GM20000 (cell line): ENCODE measurements around the gene PLXNA1.

Experiments
- DNase-seq: peaks from one replicate; pipeline ENCODE4 v3.0.0; 2012; ENCODE audit warnings: low spot score
- TF ChIP-seq, protein P1 (sequence below): IDR thresholded peaks from 2 replicates; pipeline ENCODE4 v1.5.1; 2012; ENCODE audit warnings: mild to moderate bottlenecking, control low read depth; ENCODE audit errors: extremely low read depth, missing control alignments

PLXNA1 gene

GRCh38 chr3:126969586-126969985, 13.3 kb upstream of the PLXNA1 start:
- TF ChIP-seq, protein P1, sequence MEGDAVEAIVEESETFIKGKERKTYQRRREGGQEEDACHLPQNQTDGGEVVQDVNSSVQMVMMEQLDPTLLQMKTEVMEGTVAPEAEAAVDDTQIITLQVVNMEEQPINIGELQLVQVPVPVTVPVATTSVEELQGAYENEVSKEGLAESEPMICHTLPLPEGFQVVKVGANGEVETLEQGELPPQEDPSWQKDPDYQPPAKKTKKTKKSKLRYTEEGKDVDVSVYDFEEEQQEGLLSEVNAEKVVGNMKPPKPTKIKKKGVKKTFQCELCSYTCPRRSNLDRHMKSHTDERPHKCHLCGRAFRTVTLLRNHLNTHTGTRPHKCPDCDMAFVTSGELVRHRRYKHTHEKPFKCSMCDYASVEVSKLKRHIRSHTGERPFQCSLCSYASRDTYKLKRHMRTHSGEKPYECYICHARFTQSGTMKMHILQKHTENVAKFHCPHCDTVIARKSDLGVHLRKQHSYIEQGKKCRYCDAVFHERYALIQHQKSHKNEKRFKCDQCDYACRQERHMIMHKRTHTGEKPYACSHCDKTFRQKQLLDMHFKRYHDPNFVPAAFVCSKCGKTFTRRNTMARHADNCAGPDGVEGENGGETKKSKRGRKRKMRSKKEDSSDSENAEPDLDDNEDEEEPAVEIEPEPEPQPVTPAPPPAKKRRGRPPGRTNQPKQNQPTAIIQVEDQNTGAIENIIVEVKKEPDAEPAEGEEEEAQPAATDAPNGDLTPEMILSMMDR = no peak
- DNase-seq = no peak

- TF ChIP-seq, protein P1 = no peak
- no peak for DNase-seq
These were observed 12.8 kb upstream of the PLXNA1 start for GRCh38 chr3:126970101-126970500.

DNA sequence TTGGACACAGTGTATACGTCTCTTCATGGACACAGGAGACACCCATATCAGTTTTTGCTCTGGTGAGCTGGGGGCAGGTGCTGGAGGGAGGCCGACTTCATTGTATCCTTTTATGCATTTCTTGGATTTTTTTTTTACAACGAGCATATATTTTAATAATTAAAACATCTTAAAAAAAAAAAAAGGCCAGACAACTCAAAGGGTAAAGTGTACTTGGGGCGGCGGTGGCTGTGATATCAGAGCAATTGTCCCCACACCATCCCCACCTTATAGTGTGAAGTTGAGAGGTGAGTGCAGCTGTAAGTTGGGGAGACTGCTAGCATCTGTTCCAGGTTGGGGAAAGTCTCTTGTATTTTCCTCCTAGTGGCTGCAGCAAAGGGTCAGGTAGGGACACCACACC, 12.0 kb upstream of the PLXNA1 start:
- TF ChIP-seq, protein P1 = no peak
- DNase-seq = no peak

DNA sequence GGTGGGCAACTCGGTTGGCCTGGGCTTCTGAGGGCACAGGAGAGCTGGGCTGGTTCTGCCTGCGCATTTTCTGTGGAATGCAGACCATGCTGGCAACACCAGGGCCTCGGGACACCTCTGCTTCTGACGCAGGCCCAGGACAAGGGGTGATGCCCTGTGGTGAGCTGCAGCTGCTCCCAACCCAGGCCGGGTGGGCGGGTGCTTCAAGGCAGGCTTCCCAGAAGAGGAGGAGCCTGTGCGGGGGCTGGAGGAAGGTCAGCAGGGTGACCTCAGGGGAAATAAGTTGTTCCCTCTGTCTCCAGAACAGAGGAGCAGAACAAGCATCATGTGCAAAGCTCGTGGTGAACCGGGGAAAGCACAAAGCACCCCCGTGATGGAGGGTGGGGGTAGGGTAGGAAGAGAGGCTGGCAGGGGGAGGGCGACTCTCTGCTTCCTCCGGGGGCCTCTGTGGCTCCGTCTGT, 11.0 kb upstream of the PLXNA1 start:
- DNase-seq = no peak
- TF ChIP-seq, protein P1 = no peak

DNA sequence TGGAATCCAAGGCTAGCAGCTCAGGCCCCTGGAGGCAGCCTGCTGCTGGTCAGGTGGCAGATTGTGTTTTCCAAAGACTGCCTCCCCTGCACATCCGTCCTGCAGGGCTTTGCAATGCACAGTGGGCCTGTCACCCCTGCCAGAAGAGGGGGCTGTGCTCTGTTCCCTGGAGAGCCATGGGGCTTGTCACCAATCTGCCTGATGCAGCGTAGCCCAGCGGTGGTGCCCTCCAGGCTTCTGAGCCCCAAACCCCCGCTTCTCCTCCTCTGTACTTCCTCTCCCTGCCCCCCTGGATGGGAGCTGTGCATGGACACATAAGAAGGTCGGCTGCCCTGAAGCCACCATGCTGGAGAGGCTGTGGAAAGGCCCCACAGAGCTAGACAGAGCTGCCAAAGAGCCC, 10.0 kb upstream of the PLXNA1 start:
- TF ChIP-seq, protein P1 = no peak
- DNase-seq = no peak

DNA sequence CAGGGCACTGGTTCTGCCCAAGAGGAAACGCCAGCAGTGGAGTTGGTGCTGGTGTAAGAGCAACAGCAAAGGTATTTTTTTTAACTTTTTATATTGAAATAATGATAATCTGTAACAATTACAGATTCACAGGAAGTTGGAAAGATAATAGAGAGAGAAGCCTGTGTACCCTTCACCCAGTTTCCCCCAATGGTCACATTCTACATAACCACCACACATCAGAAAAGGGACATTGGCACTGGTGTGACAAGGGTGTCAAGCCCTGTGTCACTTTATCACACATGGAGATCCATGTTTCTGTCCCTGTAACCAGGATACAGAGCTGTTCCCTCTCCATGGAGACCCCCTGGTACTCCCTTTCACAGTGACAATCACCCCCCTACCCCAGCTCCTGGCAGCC, 9.1 kb upstream of the PLXNA1 start:
- TF ChIP-seq, protein P1 = no peak
- DNase-seq = no peak

GRCh38 chr3:126974756-126975155, 8.2 kb upstream of the PLXNA1 start:
- DNase-seq = no peak
- TF ChIP-seq, protein P1 = no peak
